HUES6 (cell line): ENCODE data around the gene COQ8B.

Experiments used
- H3K27ac ChIP-seq: 2 replicates; pipeline ENCODE4 v1.7.0; 2013; ENCODE audit warnings: low read depth, mild to moderate bottlenecking, low read length, inconsistent platforms
- H3K27me3 ChIP-seq: 2 replicates; pipeline ENCODE4 v1.6.1; 2013; ENCODE audit warnings: low read length; ENCODE audit not compliant: control insufficient read depth, insufficient read depth
- H3K36me3 ChIP-seq: 2 replicates; pipeline ENCODE4 v1.6.1; 2013; ENCODE audit warnings: low read length; ENCODE audit not compliant: control insufficient read depth, insufficient read depth
- H3K4me1 ChIP-seq: 2 replicates; pipeline ENCODE4 v1.6.1; 2013; ENCODE audit warnings: low read length; ENCODE audit not compliant: control insufficient read depth, insufficient read depth
- H3K4me3 ChIP-seq: 2 replicates; pipeline ENCODE4 v1.5.1; 2013; ENCODE audit warnings: low read depth, low read length
- H3K9ac ChIP-seq: one replicate; pipeline ENCODE4 v1.6.1; 2013; ENCODE audit warnings: mild to moderate bottlenecking, low read length
- H3K9me3 ChIP-seq: 2 replicates; pipeline ENCODE4 v1.6.1; 2013; ENCODE audit warnings: low read depth, low read length; ENCODE audit not compliant: control insufficient read depth, insufficient read depth

COQ8B gene

DNA sequence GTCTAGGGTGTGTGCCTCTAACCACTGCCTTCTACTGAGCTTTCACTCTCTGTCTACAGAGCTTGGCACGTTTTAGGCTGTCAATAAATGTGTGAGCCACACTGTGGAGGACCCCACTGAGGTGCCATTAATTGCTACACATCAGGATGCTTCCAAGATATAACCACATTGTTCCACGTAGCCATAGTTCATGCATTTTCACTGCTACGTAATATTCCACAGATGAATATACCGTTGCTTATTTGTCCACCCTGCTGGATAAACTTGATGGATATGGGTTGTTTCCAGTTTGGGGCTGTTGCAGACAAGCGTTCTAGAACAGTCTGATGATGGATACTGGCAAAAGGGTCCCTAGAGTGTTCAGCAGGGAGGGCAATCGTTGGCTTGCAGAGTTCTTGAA is 14.9 kb downstream of the COQ8B start:
- Histone ChIP-seq H3K36me3 (peaks cover 78% of the 10 kb centered on the region), H3K27ac (no peak overlapping the region), H3K9me3 (no peaks in the 10 kb centered on the region), H3K4me1 (no peaks in the 10 kb centered on the region), H3K27me3 (no peaks in the 10 kb centered on the region), H3K4me3 (no peak overlapping the region), H3K9ac (no peak overlapping the region)

- H3K4me3 ChIP-seq, result no peak overlapping the region
- H3K27ac ChIP-seq, result no peak overlapping the region
- no peak overlapping the region for H3K9ac ChIP-seq
- H3K27me3 ChIP-seq, result no peaks in the 10 kb centered on the region
- no peaks in the 10 kb centered on the region for H3K4me1 ChIP-seq
- no peaks in the 10 kb centered on the region for H3K9me3 ChIP-seq
- H3K36me3 ChIP-seq, result peaks cover 74% of the 10 kb centered on the region
Measured at GRCh38 chr19:40700083-40700482, 16.6 kb downstream of the COQ8B start.

DNA sequence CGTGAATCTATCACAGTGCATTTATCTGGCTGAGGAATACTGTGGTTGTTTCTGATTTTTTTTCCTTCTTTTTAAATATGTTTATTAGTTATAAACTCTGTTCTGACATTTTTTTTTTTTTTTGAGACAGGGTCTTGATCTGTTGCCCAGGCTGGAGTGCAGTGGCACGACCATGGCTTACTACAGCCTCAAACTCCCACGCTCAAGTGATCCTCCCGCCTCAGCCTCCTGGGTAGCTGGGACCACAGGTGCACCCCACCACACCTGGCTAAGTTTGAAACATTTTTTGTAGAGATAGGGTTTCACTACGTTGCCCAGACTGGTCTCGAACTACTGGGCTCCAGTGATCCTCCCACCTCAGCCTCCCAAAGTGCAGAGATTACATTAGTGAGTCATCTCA is 19.7 kb downstream of the COQ8B start:
- Histone ChIP-seq H3K4me3 (no peak overlapping the region), H3K4me1 (peaks cover 5% of the 10 kb centered on the region; the same call in 1 of the 2 replicates), H3K9ac (no peak overlapping the region), H3K9me3 (no peaks in the 10 kb centered on the region), H3K27me3 (no peaks in the 10 kb centered on the region), H3K27ac (no peak overlapping the region), H3K36me3 (peaks cover 65% of the 10 kb centered on the region)

GRCh38 chr19:40695881-40696280 is 20.8 kb downstream of the COQ8B start:
- Histone ChIP-seq H3K9me3 (no peaks in the 10 kb centered on the region), H3K9ac (no peak overlapping the region), H3K36me3 (peaks cover 54% of the 10 kb centered on the region), H3K4me1 (peaks cover 15% of the 10 kb centered on the region), H3K27ac (no peak overlapping the region), H3K27me3 (no peaks in the 10 kb centered on the region), H3K4me3 (no peak overlapping the region)

GRCh38 chr19:40693896-40694295 is 22.8 kb downstream of the COQ8B start:
- H3K27ac ChIP-seq, result no peak overlapping the region
- peaks cover 39% of the 10 kb centered on the region for H3K36me3 ChIP-seq
- no peak overlapping the region for H3K9ac ChIP-seq
- H3K4me3 ChIP-seq, result no peak overlapping the region
- no peaks in the 10 kb centered on the region for H3K27me3 ChIP-seq
- H3K4me1 ChIP-seq, result peaks cover 20% of the 10 kb centered on the region
- no peaks in the 10 kb centered on the region for H3K9me3 ChIP-seq

- peaks cover 20% of the 10 kb centered on the region for H3K4me1 ChIP-seq
- no peaks in the 10 kb centered on the region for H3K27me3 ChIP-seq
- no peaks in the 10 kb centered on the region for H3K9me3 ChIP-seq
- H3K4me3 ChIP-seq, result no peak overlapping the region
- no peak overlapping the region for H3K9ac ChIP-seq
- peaks cover 35% of the 10 kb centered on the region for H3K36me3 ChIP-seq
- no peak overlapping the region for H3K27ac ChIP-seq
Measured at GRCh38 chr19:40693150-40693788, 23.4 kb downstream of the COQ8B start.

DNA sequence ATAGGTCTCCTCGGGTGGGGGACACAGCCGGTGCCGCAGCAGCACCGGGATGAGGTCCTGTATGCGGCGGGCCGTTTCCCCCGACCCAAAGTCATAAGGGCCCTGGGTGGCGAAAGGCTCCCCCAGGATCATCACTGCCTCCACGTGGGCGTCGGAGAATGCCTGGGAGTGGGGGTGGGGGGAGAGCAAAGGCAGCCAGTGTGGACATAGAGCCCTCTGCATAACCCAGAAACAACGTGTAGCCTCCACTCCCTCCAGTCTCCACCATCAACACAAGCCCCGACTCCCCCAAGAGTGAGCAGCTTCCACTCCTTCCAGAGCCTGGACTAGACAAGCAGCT is 24.5 kb downstream of the COQ8B start:
- Histone ChIP-seq H3K4me3 (no peak overlapping the region), H3K27ac (no peak overlapping the region)

GRCh38 chr19:40691421-40692211 is 25.1 kb downstream of the COQ8B start:
- H3K4me3 ChIP-seq, result peak overlapping the region; percentile 76

More for the DNA sequence above, 24.5 kb downstream of the COQ8B start:
- Histone ChIP-seq H3K9ac (no peak overlapping the region), H3K4me1 (peaks cover 20% of the 10 kb centered on the region), H3K36me3 (peaks cover 34% of the 10 kb centered on the region), H3K27me3 (no peaks in the 10 kb centered on the region), H3K9me3 (no peaks in the 10 kb centered on the region)

DNA sequence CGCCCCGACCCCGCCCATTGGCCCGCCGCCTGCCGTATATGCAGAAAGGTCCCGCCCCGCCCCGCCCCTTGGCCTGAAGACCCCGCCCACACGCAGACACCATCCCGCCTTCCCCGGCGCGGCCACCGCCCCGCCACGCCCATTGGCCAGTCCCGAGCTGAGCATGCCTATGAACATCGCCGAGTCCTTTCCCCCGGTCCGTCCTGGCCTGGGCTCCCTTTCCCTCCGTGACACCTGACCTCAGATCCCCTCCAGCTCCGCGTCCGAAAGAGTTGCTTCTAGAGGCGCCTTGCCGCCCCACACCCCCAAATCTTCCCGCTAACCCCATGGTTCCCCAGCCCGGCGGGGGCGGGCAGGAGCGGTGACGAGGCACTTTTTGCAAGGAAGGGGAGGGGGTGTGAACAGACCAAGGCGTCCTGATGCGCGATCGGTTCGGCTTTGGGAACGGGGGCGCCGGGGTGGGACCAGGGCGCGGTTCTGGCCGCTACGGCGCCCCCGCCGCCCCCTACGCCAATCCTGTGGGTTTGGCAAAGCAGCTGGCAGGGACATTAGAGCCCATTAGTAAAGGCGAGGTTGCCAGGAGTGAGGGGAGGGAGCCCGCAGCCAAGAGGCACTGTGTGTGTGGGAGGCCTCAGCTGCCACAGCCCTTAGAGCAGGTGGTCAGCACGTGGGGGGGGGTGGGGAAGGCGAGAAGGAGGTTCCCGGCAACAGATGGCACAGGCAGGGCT is 25.8 kb downstream of the COQ8B start:
- Histone ChIP-seq H3K9ac (peak overlapping the region; percentile 88), H3K4me3 (peak overlapping the region; percentile 93), H3K36me3 (peaks cover 32% of the 10 kb centered on the region), H3K9me3 (no peaks in the 10 kb centered on the region), H3K27me3 (no peaks in the 10 kb centered on the region), H3K27ac (peak overlapping the region; percentile 93), H3K4me1 (peaks cover 20% of the 10 kb centered on the region)

More at GRCh38 chr19:40691421-40692211, 25.1 kb downstream of the COQ8B start:
- Histone ChIP-seq H3K9me3 (no peaks in the 10 kb centered on the region), H3K4me1 (peaks cover 20% of the 10 kb centered on the region), H3K27me3 (no peaks in the 10 kb centered on the region), H3K27ac (no peak overlapping the region), H3K36me3 (peaks cover 30% of the 10 kb centered on the region), H3K9ac (peak overlapping the region; percentile 88)

- peaks cover 32% of the 10 kb centered on the region for H3K36me3 ChIP-seq
- H3K9ac ChIP-seq, result peak within 1 kb of the TSS; percentile 88
- no peaks in the 10 kb centered on the region for H3K27me3 ChIP-seq
- H3K9me3 ChIP-seq, result no peaks in the 10 kb centered on the region
- peak within 1 kb of the TSS; percentile 93 for H3K27ac ChIP-seq
- peak within 1 kb of the TSS; percentile 93 for H3K4me3 ChIP-seq
- peaks cover 20% of the 10 kb centered on the region for H3K4me1 ChIP-seq
Measured at GRCh38 chr19:40690050-40690692, 26.5 kb downstream of the COQ8B start, which contains the start of gene NUMBL. NUMBL (minus strand) TSS chr19:40690651; CDS start chr19:40690483, 168 bp downstream.
